Skeletal muscle satellite cell (primary cell): Measurements from ENCODE around the gene PMM1.
"Not testable (repeated sequence)": the region's sequence is repeated elsewhere in the genome, so short reads cannot be mapped to it uniquely, and the experiment has no call there.

Source experiments
- H3K27me3 ChIP-seq: 2 replicates; pipeline ENCODE4 v1.7.0; 2013; ENCODE audit warnings: low read length; ENCODE audit not compliant: control insufficient read depth, insufficient read depth
- H3K36me3 ChIP-seq: 2 replicates; pipeline ENCODE4 v1.7.0; 2013; ENCODE audit warnings: mild to moderate bottlenecking, control low read depth, low read length; ENCODE audit not compliant: insufficient read depth
- H3K4me1 ChIP-seq: 2 replicates; pipeline ENCODE4 v1.7.0; 2013; ENCODE audit warnings: low read length; ENCODE audit not compliant: control insufficient read depth, insufficient read depth
- H3K4me2 ChIP-seq: 2 replicates; pipeline ENCODE4 v1.7.0; 2013; ENCODE audit warnings: mild to moderate bottlenecking, low read length
- H3K4me3 ChIP-seq: 2 replicates; pipeline ENCODE4 v1.7.0; 2013; ENCODE audit warnings: low read length
- H3K9ac ChIP-seq: 2 replicates; pipeline ENCODE4 v1.7.0; 2013; ENCODE audit warnings: mild to moderate bottlenecking, low read depth, low read length, moderate library complexity
- H3K9me3 ChIP-seq: replicated peaks from 2 replicates; pipeline ENCODE4 v1.7.0; 2013; ENCODE audit warnings: mild to moderate bottlenecking, control low read depth, low read length

PMM1 gene

DNA sequence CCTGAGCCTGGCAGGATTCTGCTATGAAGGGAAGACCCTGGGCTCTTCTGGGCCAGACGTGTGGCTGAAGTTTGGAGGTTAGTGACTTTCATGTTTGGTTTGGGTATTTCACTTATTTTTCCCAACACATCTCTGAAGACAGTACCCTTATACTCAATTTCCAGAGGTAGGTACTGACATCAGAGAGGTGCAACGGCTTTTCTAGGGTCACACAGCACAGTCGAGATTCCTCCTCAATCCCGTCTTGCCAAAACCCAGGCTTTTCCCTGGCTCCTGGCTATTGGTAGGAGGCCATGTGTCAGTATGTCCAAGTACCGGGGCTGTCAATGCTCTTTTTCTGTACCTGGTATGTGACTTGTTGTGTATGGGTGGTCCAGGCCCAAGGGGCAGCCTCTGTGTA, 6.1 kb upstream of the PMM1 start:
- H3K4me3 ChIP-seq: no peak overlapping the region
- H3K9me3 ChIP-seq: no peaks in the 10 kb centered on the region
- H3K27me3 ChIP-seq: no peaks in the 10 kb centered on the region

DNA sequence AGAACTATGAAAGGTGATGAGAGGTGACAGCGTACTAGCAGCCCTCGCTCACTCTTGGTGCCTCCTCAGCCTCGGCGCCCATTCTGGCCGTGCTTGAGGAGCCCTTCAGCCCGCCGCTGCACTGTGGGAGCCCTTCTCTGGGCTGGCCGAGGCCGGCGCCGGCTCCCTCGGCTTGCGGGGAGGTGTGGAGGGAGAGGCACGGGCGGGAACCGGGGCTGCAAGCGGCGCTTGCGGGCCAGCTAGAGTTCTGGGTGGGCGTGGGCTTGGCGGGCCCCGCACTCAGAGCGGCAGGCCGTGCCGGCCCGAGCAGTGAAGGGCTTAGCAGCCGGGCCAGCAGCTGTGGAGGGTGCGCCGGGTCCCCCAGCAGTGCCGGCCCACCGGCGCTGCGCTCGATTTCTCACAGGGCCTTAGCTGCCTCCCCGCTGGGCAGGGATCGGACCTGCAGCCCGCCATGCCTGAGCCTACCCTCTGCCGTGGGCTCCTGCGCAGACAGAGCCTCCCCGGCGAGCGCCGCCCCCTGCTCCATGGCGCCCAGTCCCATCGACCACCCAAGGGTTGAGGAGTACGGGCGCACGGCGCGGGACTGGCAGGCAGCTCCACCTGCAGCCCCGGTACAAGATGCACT, 3.8 kb upstream of the PMM1 start:
- peaks cover 19% of the 10 kb centered on the region for H3K4me1 ChIP-seq
- H3K4me3 ChIP-seq, H3K4me2 ChIP-seq, H3K9me3 ChIP-seq, H3K27me3 ChIP-seq, H3K9ac ChIP-seq, H3K36me3 ChIP-seq: not testable (repeated sequence)

More for the DNA sequence above, 6.1 kb upstream of the PMM1 start:
- Histone ChIP-seq H3K4me1 (peaks cover 18% of the 10 kb centered on the region), H3K9ac (no peak overlapping the region), H3K36me3 (peaks cover 7% of the 10 kb centered on the region), H3K4me2 (no peak overlapping the region)

DNA sequence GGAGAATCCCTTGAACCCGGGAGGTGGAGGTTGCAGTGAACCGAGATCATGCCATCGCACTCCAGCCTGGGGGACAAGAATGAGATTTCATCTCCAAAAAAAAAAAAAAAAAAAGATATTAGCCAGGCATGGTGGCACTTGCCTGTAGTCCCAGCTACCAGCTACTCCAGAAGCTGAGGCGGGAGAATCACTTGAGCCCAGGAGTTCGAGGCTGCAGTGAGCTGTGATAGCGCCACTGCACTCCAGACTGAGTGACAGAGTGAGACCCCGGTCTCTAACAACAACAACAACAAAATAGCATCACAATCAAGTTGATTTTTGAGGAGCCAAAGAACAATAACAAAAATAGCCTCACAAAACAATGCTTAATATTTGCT, 2.3 kb downstream of the PMM1 start:
- H3K9ac ChIP-seq: no peak overlapping the region
- no peaks in the 10 kb centered on the region for H3K27me3 ChIP-seq
- no peak overlapping the region for H3K4me2 ChIP-seq
- peaks cover 26% of the 10 kb centered on the region for H3K36me3 ChIP-seq
- H3K4me3 ChIP-seq: no peak overlapping the region
- no peaks in the 10 kb centered on the region for H3K9me3 ChIP-seq
- H3K4me1 ChIP-seq: peaks cover 17% of the 10 kb centered on the region

DNA sequence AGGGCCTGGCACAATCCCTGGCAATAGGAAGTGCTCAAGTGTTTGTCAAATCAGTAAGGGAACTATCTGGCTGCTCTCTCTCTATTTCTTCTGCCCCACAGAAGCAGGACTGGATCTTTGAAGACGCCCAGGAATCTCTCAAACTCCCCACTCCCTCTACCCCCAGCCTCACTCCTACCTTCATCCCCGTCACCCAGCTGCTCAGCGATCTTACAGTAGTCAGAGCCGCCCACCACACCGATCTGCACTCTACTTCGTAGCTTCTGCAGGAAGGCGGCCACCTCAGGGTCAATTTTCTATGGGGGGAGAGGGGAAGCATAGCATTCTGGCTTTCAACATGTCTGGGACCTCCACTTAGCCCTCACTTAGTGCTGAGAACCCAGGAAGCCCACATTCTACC, 3.7 kb downstream of the PMM1 start:
- H3K4me2 ChIP-seq: no peak overlapping the region
- H3K4me1 ChIP-seq: peaks cover 17% of the 10 kb centered on the region
- no peak overlapping the region for H3K9ac ChIP-seq
- H3K4me3 ChIP-seq: no peak overlapping the region
- no peaks in the 10 kb centered on the region for H3K9me3 ChIP-seq
- peaks cover 32% of the 10 kb centered on the region for H3K36me3 ChIP-seq
- H3K27me3 ChIP-seq: no peaks in the 10 kb centered on the region

DNA sequence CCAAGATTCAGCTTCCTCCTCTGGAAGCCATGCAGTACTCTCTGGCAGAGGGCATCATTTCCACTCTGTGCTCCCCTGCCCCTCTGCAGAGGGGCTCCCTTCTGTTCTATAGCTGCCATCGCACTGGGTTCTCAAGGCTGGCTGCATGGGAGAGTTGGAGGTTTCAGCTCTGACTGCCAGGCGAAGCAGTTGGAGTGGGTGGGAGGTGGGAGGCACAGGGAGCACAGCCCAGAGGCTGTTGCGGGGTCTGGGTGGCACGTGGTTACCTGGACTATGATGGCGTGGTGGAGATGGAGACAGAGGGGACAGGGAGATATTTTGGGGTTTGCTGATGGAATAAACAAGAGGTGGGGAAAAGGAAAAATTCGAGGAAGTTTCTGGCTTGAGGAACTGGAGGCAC, 4.8 kb downstream of the PMM1 start:
- H3K4me2 ChIP-seq: no peak overlapping the region
- no peak overlapping the region for H3K4me3 ChIP-seq
- H3K9ac ChIP-seq: no peak overlapping the region
- H3K27me3 ChIP-seq: no peaks in the 10 kb centered on the region
- H3K9me3 ChIP-seq: no peaks in the 10 kb centered on the region
- peaks cover 39% of the 10 kb centered on the region for H3K36me3 ChIP-seq
- peaks cover 17% of the 10 kb centered on the region for H3K4me1 ChIP-seq

DNA sequence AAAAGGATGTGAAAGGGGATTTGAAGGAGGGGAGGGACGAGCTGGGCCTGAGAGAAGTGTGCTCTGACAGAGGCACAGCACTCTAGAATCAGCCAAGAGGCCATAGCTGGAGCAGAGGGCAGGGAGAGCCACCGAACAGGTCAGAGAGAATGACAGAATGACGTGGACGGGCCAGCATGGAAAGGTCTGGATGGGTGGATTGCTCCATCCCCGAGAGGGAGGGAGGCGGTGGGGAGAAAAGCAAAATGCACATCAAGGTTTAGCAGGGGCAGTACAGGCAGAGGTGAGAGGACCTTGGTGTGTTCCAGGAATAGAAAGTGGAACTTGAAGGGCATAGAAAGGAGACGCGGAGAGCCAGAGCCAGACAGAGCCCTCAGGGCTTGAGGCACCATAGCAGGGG, 6.9 kb downstream of the PMM1 start:
- Histone ChIP-seq H3K4me1 (peaks cover 4% of the 10 kb centered on the region), H3K9me3 (no peaks in the 10 kb centered on the region), H3K4me3 (no peak overlapping the region), H3K27me3 (no peaks in the 10 kb centered on the region), H3K9ac (no peak overlapping the region), H3K4me2 (no peak overlapping the region), H3K36me3 (peaks cover 60% of the 10 kb centered on the region)

DNA sequence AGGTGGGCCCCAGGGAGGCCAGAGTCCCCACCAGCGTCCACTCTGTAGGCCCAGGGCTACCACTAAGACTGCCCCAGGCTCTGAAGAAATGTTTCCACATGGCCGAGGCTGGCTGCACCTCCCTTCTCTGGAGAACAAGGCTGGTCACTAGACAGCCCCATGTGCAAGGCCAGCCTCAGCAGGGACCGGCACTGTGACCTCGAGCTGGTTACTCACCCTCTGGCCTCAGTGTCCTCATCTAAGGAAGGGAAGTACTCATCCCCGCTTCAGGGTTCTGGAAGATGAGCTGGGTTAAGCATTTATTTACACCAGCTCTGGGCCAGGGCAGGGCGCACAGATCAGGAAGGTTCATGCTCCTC, 9.7 kb downstream of the PMM1 start:
- no peak overlapping the region for H3K4me2 ChIP-seq
- no peak overlapping the region for H3K9ac ChIP-seq

DNA sequence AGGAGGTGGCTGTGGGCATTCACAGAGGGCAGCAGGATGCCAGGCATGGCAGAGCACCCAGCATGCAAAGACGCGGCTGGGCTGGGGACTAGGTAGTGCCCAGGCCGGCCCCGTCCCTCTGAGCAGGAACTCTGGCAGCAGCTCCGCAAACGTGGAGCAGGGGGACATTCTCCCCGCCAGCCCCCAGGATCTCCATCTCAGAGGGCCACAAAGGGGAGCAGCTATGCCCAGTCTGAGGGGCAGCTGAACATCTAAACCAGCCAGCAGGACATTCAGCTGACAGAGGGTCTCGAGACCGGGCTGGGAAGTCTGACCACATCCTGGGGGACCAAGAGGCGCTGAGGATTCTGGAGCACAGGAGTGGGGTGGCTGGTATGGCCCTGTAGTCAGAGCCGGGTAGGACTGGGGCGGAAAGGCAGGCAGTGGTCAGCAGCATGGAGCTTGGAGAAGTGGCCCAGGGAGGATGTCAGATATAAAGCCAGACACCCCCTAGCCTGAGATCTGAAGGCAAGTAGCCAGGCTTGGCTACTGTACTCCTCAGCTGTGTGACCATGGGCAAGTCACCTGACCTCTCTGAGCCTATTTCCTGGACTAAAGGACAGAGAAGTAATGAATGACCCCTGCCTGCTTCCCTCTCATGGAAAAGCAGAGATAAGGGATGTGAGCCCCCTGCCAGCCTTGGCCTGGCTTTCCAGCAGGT, 10.2 kb downstream of the PMM1 start:
- Histone ChIP-seq H3K9ac (no peak overlapping the region), H3K9me3 (no peaks in the 10 kb centered on the region), H3K36me3 (peaks cover 74% of the 10 kb centered on the region), H3K27me3 (no peaks in the 10 kb centered on the region), H3K4me3 (no peak overlapping the region), H3K4me1 (no peaks in the 10 kb centered on the region), H3K4me2 (no peak overlapping the region)

More for the DNA sequence above, 9.7 kb downstream of the PMM1 start:
- no peak overlapping the region for H3K4me3 ChIP-seq
- H3K9me3 ChIP-seq: no peaks in the 10 kb centered on the region
- no peaks in the 10 kb centered on the region for H3K27me3 ChIP-seq
- H3K4me1 ChIP-seq: no peaks in the 10 kb centered on the region
- H3K36me3 ChIP-seq: peaks cover 76% of the 10 kb centered on the region

DNA sequence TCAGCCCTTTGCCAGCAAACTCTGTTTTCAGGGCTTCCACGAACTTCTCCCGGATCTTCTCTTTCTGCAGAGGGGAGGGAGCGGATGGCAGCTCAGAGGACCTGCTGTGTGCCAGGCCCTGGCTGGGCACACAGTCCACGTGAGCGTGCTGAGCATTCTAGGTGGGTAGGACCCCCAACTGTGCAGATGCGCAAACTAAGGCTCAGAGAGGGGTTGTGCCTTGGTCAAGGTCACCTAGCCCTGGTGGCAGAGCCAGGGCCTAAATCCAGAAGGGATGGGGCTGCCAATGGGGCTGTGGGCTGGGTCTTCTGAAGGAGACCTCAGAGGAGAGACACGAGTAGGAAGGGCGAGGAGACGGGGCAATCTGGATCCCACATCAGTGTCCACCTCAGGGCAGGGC, 10.8 kb downstream of the PMM1 start:
- H3K4me2 ChIP-seq: no peak overlapping the region
- H3K36me3 ChIP-seq: peaks cover 72% of the 10 kb centered on the region
- no peaks in the 10 kb centered on the region for H3K4me1 ChIP-seq
- no peaks in the 10 kb centered on the region for H3K9me3 ChIP-seq
- H3K27me3 ChIP-seq: no peaks in the 10 kb centered on the region
- H3K4me3 ChIP-seq: no peak overlapping the region
- no peak overlapping the region for H3K9ac ChIP-seq

DNA sequence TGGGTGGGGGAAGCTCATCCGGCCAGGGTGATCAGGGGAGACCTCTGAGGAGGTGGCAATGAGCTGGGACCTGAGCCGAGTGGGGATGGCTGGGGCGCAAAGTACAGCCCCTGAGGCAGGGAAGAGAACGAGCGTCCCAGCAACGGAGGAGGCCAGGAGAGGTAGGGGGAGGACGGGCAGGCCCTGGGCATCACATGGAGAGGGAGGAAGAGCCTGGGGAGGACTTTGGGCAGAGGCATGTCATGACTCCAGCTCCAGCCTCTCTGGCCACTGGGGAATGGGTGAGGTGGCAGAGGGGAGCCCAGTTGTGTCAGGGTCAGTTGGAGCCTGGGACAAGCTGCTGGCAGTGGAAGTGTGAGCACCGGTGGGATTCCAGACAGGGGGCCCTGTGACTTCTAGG, 11.5 kb downstream of the PMM1 start:
- H3K9ac ChIP-seq: no peak overlapping the region
- peaks cover 66% of the 10 kb centered on the region for H3K36me3 ChIP-seq
- no peaks in the 10 kb centered on the region for H3K4me1 ChIP-seq

DNA sequence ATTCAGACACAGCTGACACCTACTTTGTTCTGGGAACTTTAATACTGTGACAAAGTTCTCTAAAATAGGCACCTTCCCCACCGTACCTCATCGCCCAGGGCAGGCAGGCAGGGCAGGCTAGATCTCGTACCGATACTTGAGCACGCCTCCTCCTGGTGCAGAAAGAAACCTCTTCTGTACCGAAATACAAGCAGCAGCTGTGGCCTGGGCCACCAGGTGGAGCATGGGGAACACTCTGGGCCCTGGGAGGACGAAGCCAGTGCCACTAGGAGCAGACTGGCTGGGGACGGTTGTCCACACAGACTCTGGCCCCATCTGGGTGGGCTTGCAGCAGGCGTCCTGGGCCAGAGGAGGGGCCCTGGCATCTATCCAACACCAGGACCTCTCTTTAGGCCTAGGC, 12.8 kb downstream of the PMM1 start:
- H3K4me1 ChIP-seq: no peaks in the 10 kb centered on the region
- no peaks in the 10 kb centered on the region for H3K27me3 ChIP-seq
- H3K4me3 ChIP-seq: no peak overlapping the region
- peaks cover 58% of the 10 kb centered on the region for H3K36me3 ChIP-seq
- H3K9ac ChIP-seq: no peak overlapping the region
- H3K4me2 ChIP-seq: no peak overlapping the region
- H3K9me3 ChIP-seq: no peaks in the 10 kb centered on the region

More for the DNA sequence above, 11.5 kb downstream of the PMM1 start:
- H3K4me2 ChIP-seq: no peak overlapping the region
- no peaks in the 10 kb centered on the region for H3K27me3 ChIP-seq
- H3K9me3 ChIP-seq: no peaks in the 10 kb centered on the region
- H3K4me3 ChIP-seq: no peak overlapping the region

DNA sequence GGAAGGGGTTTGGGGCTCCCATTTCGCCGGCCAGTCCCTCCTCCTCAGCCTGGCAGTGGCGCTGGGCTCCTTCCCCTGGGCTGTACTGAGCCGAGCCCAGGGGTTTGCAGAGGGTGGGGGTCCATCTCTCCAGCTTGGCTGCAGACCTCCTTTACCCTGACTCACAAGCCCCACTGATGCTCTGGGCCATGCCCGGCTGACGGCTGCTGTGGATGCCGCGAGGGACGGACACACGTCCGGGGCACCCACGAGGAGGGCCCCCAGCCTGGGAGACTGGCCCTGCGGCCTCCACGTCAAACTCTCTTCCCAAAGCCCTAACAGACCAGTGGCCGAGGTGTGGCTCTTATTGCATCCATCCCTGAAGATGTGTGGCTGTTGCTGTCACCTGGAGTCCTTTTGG, 14.1 kb downstream of the PMM1 start:
- Histone ChIP-seq H3K9ac (no peak overlapping the region), H3K27me3 (no peaks in the 10 kb centered on the region), H3K4me2 (no peak overlapping the region), H3K36me3 (peaks cover 54% of the 10 kb centered on the region), H3K4me1 (no peaks in the 10 kb centered on the region), H3K4me3 (no peak overlapping the region), H3K9me3 (no peaks in the 10 kb centered on the region)
